ENCODE measurements around the gene E2F2.
"Not testable (repeated sequence)": the region's sequence is repeated elsewhere in the genome, so short reads cannot be mapped to it uniquely, and the experiment has no call there.

The E2F2 gene

DNA sequence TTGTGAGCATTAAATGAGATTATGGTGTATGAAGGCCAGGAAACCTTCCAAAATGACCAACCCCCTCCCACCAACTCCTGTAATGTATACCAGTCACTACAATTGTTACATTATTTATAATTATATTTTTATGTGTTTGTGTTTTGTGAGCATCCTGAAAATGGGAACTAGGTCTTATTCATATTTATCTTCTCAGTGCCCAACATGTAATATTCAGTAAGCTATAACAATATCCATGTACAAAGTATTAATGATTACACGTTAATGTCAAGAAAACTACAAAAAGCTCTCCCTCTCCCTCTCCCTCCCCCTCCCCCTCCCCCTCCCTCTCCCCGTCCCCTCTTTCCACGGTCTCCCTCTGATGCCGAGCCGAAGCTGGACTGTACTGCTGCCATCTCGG lies 28.1 kb downstream of the E2F2 start:
- DNase-seq (ENCODE audit: low read depth) = no peak
- no peak overlapping the region for H3K4me3 ChIP-seq (replicated peaks; ENCODE audit: low read depth, low read length)
- TF ChIP-seq, protein P1, sequence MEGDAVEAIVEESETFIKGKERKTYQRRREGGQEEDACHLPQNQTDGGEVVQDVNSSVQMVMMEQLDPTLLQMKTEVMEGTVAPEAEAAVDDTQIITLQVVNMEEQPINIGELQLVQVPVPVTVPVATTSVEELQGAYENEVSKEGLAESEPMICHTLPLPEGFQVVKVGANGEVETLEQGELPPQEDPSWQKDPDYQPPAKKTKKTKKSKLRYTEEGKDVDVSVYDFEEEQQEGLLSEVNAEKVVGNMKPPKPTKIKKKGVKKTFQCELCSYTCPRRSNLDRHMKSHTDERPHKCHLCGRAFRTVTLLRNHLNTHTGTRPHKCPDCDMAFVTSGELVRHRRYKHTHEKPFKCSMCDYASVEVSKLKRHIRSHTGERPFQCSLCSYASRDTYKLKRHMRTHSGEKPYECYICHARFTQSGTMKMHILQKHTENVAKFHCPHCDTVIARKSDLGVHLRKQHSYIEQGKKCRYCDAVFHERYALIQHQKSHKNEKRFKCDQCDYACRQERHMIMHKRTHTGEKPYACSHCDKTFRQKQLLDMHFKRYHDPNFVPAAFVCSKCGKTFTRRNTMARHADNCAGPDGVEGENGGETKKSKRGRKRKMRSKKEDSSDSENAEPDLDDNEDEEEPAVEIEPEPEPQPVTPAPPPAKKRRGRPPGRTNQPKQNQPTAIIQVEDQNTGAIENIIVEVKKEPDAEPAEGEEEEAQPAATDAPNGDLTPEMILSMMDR (IDR thresholded peaks at IDR 0.05; ENCODE audit: low read length, missing control alignments) = no peak

DNA sequence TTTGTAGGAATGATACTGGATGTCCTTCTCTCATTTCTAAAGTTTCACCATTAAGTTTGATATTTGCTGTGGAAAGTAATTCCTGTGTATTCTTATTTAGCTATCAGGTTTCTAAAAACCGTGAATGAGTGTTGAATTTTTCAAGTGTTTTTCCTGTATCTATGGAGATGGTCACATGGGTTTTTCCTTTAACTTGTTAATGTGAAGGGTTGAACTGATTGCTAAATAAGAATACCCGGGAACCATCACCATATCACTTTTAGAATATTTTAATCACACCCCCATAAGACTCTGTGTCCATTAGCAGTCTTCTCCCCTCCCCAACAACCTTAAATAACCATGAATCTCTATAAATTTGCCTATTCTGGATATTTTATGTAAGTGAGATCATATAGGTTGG lies 30.6 kb downstream of the E2F2 start:
- DNase-seq (ENCODE audit: low read depth) = no peak
- TF ChIP-seq, protein P1 (IDR thresholded peaks at IDR 0.05; ENCODE audit: low read length, missing control alignments) = no peak
- no peak overlapping the region for H3K4me3 ChIP-seq (replicated peaks; ENCODE audit: low read depth, low read length)

DNA sequence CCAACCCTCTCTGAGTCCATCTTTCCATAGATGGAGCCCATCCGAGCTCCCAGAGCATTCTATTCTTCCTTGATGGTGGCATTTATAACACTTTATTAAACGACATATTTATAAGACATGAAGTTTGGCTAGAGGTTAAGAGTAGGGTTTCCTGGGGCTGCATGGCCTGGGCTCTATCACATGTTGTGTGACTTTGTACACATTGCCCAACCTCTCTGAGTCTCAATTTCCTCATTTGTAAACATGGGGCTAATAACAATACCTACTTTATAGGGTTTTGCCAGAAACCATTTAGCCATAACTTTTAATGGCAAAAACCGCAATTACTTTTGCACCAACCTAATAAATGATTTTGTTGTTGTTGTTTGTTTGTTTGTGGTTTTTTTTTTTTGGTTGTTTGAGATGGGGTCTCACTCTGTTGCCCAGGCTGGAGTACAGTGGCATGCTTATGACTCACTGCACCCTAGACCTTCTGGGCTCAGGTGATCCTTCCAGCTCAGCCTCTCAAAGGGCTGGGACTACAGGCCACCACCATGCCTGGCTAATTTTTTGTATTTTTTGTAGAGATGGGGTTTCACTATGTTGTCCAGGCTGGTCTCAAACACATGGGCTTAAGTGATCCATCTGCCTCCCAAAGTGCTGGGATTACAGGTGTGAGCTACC lies 33.1 kb downstream of the E2F2 start:
- TF ChIP-seq, protein P1 (IDR thresholded peaks at IDR 0.05; ENCODE audit: low read length, missing control alignments) = no peak
- no peak for DNase-seq (ENCODE audit: low read depth)
- no peak overlapping the region for H3K4me3 ChIP-seq (replicated peaks; ENCODE audit: low read depth, low read length)

DNA sequence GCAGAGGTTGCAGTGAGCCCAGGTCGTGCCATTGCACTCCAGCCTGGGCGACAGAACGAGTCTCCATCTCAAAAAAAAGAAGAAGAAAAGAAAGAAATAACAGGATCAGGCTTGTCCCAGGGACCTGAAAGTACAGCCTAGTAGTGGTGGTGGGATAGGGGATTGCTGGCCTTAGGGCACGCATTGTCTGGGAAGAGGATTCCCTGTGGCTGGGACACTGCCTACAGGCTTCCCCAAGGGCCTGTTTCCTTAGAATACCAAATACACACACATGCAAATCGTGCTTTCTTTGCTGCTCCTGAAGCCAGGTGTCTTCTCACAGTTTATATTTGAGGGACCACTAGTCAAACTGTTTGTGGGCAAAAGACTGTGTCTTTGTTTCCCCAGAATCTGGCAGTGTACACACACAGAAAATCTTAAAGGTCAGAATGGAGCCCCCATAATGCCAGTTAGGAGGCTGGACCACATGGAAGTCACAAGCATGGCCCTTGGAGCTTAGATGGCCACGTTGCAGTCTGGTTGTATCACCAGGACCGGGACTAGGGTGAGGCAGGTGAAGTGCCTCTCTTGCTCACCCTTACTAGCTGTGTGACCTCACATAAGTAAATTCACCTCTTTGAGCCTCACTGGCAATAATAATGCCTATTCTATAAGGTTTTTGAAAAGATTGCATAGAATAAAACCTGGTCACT lies 34.4 kb downstream of the E2F2 start:
- H3K4me3 ChIP-seq (replicated peaks; ENCODE audit: low read depth, low read length) = no peak overlapping the region
- DNase-seq (ENCODE audit: low read depth) = no peak
- TF ChIP-seq, protein P1 (IDR thresholded peaks at IDR 0.05; ENCODE audit: low read length, missing control alignments) = no peak

DNA sequence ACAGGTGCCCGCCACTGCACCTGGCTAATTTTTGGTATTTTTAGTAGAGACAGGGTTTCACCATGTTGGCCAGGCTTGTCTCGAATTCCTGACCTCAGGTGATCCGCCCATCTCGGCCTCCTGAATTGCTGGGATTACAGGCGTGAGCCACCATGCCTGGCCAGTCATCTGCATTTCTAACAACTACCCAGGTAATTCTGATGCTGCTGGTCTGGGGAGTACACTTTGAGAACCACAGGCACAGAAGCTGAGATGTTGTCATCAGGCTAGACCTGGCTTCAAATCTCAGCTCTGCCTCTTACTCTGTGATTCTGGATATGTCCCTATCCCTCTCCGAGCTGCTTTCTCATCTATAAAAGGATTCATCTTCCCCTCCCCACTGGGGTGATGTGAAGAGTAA lies 36.2 kb downstream of the E2F2 start:
- not testable (repeated sequence) for DNase-seq (ENCODE audit: low read depth); H3K4me3 ChIP-seq (replicated peaks; ENCODE audit: low read depth, low read length)

DNA sequence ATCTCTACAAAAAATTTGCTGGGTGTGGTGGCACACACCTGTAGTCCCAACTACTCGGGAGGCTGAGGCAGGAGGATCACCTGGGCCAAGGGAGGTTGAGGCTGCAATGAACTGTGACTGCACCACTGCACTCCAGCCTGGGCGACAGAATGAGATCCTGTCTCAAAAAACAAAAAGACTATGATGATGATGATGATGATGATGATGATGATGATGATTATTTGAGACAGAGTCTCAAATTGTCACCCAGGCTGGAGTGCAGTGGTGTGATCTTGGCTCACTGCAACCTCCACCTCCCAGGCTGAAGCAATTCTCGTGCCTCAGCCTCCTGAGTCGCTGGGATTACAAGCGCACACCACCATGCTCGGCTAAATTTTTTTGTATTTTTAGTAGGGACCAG lies 38.3 kb downstream of the E2F2 start:
- not testable (repeated sequence) for DNase-seq (ENCODE audit: low read depth); H3K4me3 ChIP-seq (replicated peaks; ENCODE audit: low read depth, low read length)

DNA sequence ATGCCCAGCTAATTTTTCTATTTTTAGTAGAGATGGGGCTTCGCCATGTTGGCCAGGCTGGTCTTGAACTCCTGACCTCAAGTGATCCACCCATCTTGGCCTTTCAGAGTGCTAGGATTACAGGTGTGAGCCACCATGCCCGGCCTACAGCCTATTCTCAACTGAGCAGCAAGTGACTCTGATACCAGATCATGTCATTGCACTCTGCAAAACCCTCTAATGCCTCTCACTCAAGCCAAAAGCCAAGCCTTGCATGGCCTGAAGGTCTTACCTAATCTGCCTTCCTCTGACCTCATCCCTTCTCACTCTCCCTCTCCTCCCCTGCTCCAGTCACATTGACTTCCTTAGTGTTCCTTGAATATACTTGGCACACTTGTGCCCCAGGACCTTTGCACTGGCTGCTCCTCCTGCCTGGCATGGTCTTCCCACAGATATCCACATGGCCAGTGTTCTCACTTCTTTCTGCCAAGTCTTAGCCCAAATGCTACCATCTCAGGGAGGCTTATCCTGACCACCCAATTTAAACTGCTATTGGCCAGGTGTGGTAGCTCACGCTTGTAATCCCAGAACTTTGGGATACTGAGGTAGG lies 38.8 kb downstream of the E2F2 start:
- DNase-seq (ENCODE audit: low read depth) = no peak
- no peak overlapping the region for H3K4me3 ChIP-seq (replicated peaks; ENCODE audit: low read depth, low read length)
- TF ChIP-seq, protein P1 (IDR thresholded peaks at IDR 0.05; ENCODE audit: low read length, missing control alignments) = no peak

DNA sequence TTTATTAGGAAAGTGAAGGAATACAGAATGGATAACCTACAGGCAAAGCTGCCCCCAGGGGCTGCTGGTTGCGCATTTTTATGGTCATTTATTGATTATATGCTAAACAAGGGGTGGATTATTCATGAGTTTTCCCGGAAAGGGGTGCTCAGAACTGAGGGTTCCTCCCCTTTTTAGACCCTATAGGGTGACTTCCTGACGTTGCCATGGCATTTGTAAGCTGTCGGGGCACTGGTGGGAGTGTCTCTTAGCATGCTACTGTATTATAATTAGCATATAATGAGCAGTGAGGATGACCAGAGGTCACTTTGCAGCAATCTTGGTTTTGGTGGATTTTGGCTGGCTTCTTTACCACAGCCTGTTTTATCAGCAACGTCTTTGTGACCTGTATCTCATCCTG lies 41.2 kb downstream of the E2F2 start:
- H3K4me3 ChIP-seq (replicated peaks; ENCODE audit: low read depth, low read length) = no peak overlapping the region
- TF ChIP-seq, protein P1 (IDR thresholded peaks at IDR 0.05; ENCODE audit: low read length, missing control alignments) = no peak
- no peak for DNase-seq (ENCODE audit: low read depth)

Measured in fibroblast of pulmonary artery (primary cell).